ENCODE measurements around the gene SMPD4. TPM values are rescaled to one million over a fixed set of nuclear protein-coding genes. Genes with fewer than 3 reads are reported as not detected.
A peak's percentile ranks its signal among the peaks of the same experiment; 100 is the strongest.
"Not testable (repeated sequence)": the region's sequence is repeated elsewhere in the genome, so short reads cannot be mapped to it uniquely, and the experiment has no call there.

SMPD4 gene, protein sequence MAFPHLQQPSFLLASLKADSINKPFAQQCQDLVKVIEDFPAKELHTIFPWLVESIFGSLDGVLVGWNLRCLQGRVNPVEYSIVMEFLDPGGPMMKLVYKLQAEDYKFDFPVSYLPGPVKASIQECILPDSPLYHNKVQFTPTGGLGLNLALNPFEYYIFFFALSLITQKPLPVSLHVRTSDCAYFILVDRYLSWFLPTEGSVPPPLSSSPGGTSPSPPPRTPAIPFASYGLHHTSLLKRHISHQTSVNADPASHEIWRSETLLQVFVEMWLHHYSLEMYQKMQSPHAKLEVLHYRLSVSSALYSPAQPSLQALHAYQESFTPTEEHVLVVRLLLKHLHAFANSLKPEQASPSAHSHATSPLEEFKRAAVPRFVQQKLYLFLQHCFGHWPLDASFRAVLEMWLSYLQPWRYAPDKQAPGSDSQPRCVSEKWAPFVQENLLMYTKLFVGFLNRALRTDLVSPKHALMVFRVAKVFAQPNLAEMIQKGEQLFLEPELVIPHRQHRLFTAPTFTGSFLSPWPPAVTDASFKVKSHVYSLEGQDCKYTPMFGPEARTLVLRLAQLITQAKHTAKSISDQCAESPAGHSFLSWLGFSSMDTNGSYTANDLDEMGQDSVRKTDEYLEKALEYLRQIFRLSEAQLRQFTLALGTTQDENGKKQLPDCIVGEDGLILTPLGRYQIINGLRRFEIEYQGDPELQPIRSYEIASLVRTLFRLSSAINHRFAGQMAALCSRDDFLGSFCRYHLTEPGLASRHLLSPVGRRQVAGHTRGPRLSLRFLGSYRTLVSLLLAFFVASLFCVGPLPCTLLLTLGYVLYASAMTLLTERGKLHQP
- total RNA-seq = 92.3 and 99.0 TPM in 2 replicates

GRCh38 chr2:130181325-130181879 is at the start of gene SMPD4:
Gene SMPD4, minus strand, starts transcription at chr2:130181602. Its CDS starts 5,010 bp downstream, at chr2:130176592.
- peak; percentile 97 for DNase-seq (ENCODE audit: low spot score)
- Mint-ChIP-seq H3K9me3 (no peaks in the 10 kb centered on the region), H3K4me1 (ENCODE audit: low read depth) (no peaks in the 10 kb centered on the region), H3K36me3 (ENCODE audit: low read depth) (peaks cover 5% of the 10 kb centered on the region), H3K4me3 (peak within 1 kb of the TSS; percentile 93), H3K27me3 (ENCODE audit: insufficient read depth) (no peaks in the 10 kb centered on the region), H3K27ac (peak within 1 kb of the TSS; percentile 92)
- intact Hi-C loops (cut with micrococcal nuclease) = loop anchor here (1.0 to 5.0 kb wide), 9 partner anchors 34 to 1311 kb away; partner anchors contain the start of genes CCDC74B, IMP4, MZT2A and PTPN18

DNA sequence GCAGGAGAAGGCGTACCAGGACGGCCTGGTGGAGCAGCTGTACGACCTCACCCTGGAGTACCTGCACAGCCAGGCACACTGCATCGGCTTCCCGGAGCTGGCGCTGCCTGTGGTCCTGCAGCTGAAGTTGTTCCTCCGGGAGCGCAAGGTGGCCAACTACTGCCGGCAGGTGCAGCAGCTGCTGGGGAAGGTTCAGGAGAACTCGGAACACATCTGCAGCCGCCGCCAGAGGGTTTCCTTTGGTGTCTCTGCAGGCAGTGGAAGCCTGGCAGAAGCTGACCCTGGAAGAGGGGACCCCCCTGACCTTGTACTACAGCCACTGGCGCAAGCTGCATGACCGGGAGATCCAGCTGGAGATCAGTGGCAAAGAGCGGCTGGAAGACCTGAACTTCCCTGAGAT is 49.5 kb upstream of the SMPD4 start:
- H3K9me3 Mint-ChIP-seq; H3K4me3 Mint-ChIP-seq; H3K36me3 Mint-ChIP-seq (ENCODE audit: low read depth); H3K27ac Mint-ChIP-seq; intact Hi-C loops (cut with micrococcal nuclease); H3K4me1 Mint-ChIP-seq (ENCODE audit: low read depth); DNase-seq (ENCODE audit: low spot score); H3K27me3 Mint-ChIP-seq (ENCODE audit: insufficient read depth): not testable (repeated sequence)

- H3K4me1 Mint-ChIP-seq (ENCODE audit: low read depth); H3K36me3 Mint-ChIP-seq (ENCODE audit: low read depth); H3K27me3 Mint-ChIP-seq (ENCODE audit: insufficient read depth); DNase-seq (ENCODE audit: low spot score); H3K27ac Mint-ChIP-seq; intact Hi-C loops (cut with micrococcal nuclease); H3K9me3 Mint-ChIP-seq; H3K4me3 Mint-ChIP-seq: not testable (repeated sequence)
Observed at GRCh38 chr2:130230376-130230775, 49.0 kb upstream of the SMPD4 start.

DNA sequence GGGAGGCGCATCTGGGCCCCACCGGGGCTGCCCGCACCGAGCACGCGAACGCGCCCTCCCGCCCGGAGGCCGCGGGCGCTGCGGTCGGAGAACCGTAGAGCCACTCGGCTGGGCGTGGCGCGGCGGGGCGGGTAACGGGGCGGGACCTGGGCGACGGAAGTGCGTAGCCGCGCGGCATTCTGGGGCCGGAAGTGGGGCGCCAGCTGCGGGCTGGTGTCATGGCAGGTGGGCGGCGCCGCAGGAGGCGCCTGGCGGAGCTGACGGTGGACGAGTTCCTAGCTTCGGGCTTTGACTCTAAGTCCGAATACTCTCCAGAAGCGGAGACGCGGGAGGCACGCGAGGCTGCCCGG is 47.7 kb upstream of the SMPD4 start:
- H3K27me3 Mint-ChIP-seq (ENCODE audit: insufficient read depth); H3K27ac Mint-ChIP-seq; H3K36me3 Mint-ChIP-seq (ENCODE audit: low read depth); H3K4me1 Mint-ChIP-seq (ENCODE audit: low read depth); H3K9me3 Mint-ChIP-seq: not testable (repeated sequence)
- peak overlapping the region; percentile 72 for H3K4me3 Mint-ChIP-seq
- intact Hi-C loops (cut with micrococcal nuclease) = loop anchor here (1.0 kb wide), 2 partner anchors 48 to 113 kb away; partner anchors contain the start of genes IMP4 and SMPD4
- peak; percentile 62 for DNase-seq (ENCODE audit: low spot score)

DNA sequence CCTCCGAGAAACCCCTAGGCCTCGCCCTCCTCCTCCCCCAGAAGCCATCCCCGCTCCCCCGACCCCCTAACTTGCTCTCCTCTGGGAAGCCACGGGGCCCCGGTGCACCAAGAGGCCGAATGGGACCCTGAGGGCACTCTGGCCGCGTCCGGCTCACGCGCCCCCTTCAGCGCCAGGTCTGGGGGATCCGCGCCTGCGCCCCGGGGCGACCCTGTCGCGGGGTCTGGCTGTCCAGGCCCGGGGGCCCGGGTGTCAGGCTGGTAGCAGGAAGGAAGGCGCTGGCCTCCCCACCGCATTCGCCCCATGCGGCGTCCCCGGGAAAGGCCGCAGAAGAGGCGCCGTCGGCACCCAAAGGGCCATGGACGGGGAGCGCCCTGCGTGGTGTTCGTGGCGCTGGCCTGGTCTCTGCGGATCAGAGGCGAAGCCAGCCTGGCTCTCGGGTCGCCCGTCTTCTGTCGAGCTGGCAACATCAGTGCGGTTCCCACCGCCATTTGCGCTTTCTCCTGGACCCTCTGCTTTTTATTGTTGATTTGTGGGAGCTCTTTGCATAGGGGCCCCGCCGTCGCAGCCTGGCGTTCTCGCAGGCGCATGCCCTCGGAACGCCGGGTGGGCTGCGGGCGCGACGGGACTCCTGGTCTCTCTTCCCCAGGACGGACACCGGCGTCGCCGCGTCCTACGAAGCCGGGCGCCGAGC is 47.2 kb upstream of the SMPD4 start:
- not testable (repeated sequence) for DNase-seq (ENCODE audit: low spot score); H3K27me3 Mint-ChIP-seq (ENCODE audit: insufficient read depth); H3K27ac Mint-ChIP-seq; H3K9me3 Mint-ChIP-seq; H3K36me3 Mint-ChIP-seq (ENCODE audit: low read depth); H3K4me3 Mint-ChIP-seq; H3K4me1 Mint-ChIP-seq (ENCODE audit: low read depth)
- intact Hi-C loops (cut with micrococcal nuclease) = loop anchor here (1.0 kb wide), 2 partner anchors 47 to 114 kb away; partner anchors contain the start of genes IMP4 and SMPD4

DNA sequence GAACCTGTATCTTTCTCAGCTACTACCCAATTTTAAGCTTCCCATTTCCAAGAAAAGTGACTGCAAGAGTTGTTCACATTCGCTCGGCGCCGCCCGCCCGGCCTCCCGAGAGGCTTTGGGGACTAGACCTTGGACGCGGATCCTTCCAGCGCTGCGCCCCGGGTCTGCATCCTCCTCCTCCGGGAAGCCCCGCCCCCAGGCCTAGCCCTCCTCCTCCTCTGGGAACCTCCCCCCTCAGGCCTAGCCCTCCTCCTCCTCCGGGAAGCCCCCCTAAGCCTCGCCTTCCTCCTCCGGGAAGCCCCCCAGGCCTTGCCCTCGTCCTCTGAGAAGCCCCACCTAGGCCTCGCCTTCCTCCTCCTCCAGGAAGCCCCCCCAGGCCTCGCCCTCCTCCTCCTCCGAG is 46.6 kb upstream of the SMPD4 start:
- H3K4me1 Mint-ChIP-seq (ENCODE audit: low read depth); H3K9me3 Mint-ChIP-seq; intact Hi-C loops (cut with micrococcal nuclease): not testable (repeated sequence)

GRCh38 chr2:130222523-130222922 is 41.1 kb upstream of the SMPD4 start:
- H3K27ac Mint-ChIP-seq; H3K9me3 Mint-ChIP-seq; H3K4me3 Mint-ChIP-seq; H3K27me3 Mint-ChIP-seq (ENCODE audit: insufficient read depth); H3K4me1 Mint-ChIP-seq (ENCODE audit: low read depth); DNase-seq (ENCODE audit: low spot score); intact Hi-C loops (cut with micrococcal nuclease); H3K36me3 Mint-ChIP-seq (ENCODE audit: low read depth): not testable (repeated sequence)

More for the DNA sequence above, 46.6 kb upstream of the SMPD4 start:
- not testable (repeated sequence) for H3K27ac Mint-ChIP-seq; DNase-seq (ENCODE audit: low spot score); H3K27me3 Mint-ChIP-seq (ENCODE audit: insufficient read depth); H3K36me3 Mint-ChIP-seq (ENCODE audit: low read depth); H3K4me3 Mint-ChIP-seq

- H3K4me1 Mint-ChIP-seq (ENCODE audit: low read depth); H3K4me3 Mint-ChIP-seq; H3K27ac Mint-ChIP-seq; H3K27me3 Mint-ChIP-seq (ENCODE audit: insufficient read depth); H3K9me3 Mint-ChIP-seq; H3K36me3 Mint-ChIP-seq (ENCODE audit: low read depth); intact Hi-C loops (cut with micrococcal nuclease); DNase-seq (ENCODE audit: low spot score): not testable (repeated sequence)
Observed at GRCh38 chr2:130220505-130220904, 39.1 kb upstream of the SMPD4 start.

GRCh38 chr2:130219147-130219546 is 37.7 kb upstream of the SMPD4 start:
- H3K9me3 Mint-ChIP-seq; H3K4me3 Mint-ChIP-seq; H3K27ac Mint-ChIP-seq; intact Hi-C loops (cut with micrococcal nuclease); H3K4me1 Mint-ChIP-seq (ENCODE audit: low read depth); H3K36me3 Mint-ChIP-seq (ENCODE audit: low read depth); DNase-seq (ENCODE audit: low spot score): not testable (repeated sequence)
- peaks cover 13% of the 10 kb centered on the region for H3K27me3 Mint-ChIP-seq (ENCODE audit: insufficient read depth)

GRCh38 chr2:130207051-130207450 is 25.6 kb upstream of the SMPD4 start:
- not testable (repeated sequence) for H3K4me1 Mint-ChIP-seq (ENCODE audit: low read depth)

DNA sequence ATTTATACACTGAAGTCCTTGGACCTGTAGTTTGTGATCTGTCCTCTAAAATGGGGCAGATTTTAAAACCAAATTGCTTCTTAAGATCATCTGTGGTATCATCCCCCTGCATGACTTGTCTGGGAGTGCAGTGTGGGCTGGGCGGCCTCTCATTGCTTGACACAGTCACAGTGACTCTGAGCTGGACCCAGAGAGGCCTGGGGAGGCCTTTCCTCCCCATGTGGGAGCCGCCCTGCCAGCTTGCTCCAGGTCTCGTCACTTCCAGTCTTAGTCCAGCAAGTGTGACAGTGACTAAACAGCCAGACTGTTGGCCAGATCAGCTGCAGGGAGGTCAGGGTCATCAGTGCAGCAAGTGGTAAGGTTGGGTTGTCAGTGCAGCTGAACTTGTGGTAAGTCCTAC is 21.7 kb upstream of the SMPD4 start:
- H3K4me1 Mint-ChIP-seq (ENCODE audit: low read depth); intact Hi-C loops (cut with micrococcal nuclease); H3K9me3 Mint-ChIP-seq; H3K27ac Mint-ChIP-seq; DNase-seq (ENCODE audit: low spot score); H3K4me3 Mint-ChIP-seq; H3K27me3 Mint-ChIP-seq (ENCODE audit: insufficient read depth); H3K36me3 Mint-ChIP-seq (ENCODE audit: low read depth): not testable (repeated sequence)

More at GRCh38 chr2:130207051-130207450, 25.6 kb upstream of the SMPD4 start:
- H3K36me3 Mint-ChIP-seq (ENCODE audit: low read depth); H3K27ac Mint-ChIP-seq; H3K9me3 Mint-ChIP-seq; H3K4me3 Mint-ChIP-seq; intact Hi-C loops (cut with micrococcal nuclease); DNase-seq (ENCODE audit: low spot score): not testable (repeated sequence)
- peaks cover 16% of the 10 kb centered on the region for H3K27me3 Mint-ChIP-seq (ENCODE audit: insufficient read depth)

DNA sequence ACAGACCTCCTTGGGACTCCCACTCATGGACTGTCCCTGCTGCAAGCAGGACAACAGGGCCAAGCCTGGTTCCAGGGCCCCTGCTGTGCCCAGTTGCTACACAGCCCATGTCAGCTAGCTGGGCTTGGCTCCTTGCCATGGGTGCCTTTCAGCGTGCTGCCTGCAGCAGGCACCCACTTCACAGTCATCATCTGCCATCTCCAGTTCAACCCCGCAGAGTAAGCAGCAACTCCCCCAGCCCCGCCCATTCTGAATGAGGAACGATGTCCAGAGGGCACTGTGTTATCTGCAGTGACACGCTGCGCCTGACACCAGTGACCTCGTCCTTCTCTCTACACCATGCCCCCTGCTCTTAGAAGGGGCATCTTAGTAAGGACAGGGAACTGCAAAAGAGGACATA is 21.1 kb upstream of the SMPD4 start:
- H3K27ac Mint-ChIP-seq; H3K9me3 Mint-ChIP-seq; H3K4me3 Mint-ChIP-seq; H3K36me3 Mint-ChIP-seq (ENCODE audit: low read depth); intact Hi-C loops (cut with micrococcal nuclease); DNase-seq (ENCODE audit: low spot score); H3K4me1 Mint-ChIP-seq (ENCODE audit: low read depth); H3K27me3 Mint-ChIP-seq (ENCODE audit: insufficient read depth): not testable (repeated sequence)

All from activated T-helper 1 cell treated with anti-CD3 and anti-CD28 coated beads, Interleukin-12 subunit alpha, Interleukin-12 subunit beta, Interleukin-2, Interleukin-4 antibody, amounts not matched to agents 30 ng/mL and 10 ng/mL and 1 ng/mL, durations not matched to agents 14 hours and 24 hours and 36 hours (primary cell).